Fibroblast of the conjunctiva (primary cell): ENCODE results near the gene CMTM8.

Experiments
- DNase-seq: peaks from one replicate; pipeline ENCODE4 v3.0.0-alpha.2; 2010; ENCODE audit warnings: low read depth

The CMTM8 gene

GRCh38 chr3:32307591-32307990 is 69.1 kb downstream of the CMTM8 start:
- DNase-seq, result no peak

GRCh38 chr3:32308378-32308777 is 69.9 kb downstream of the CMTM8 start:
- no peak for DNase-seq

DNA sequence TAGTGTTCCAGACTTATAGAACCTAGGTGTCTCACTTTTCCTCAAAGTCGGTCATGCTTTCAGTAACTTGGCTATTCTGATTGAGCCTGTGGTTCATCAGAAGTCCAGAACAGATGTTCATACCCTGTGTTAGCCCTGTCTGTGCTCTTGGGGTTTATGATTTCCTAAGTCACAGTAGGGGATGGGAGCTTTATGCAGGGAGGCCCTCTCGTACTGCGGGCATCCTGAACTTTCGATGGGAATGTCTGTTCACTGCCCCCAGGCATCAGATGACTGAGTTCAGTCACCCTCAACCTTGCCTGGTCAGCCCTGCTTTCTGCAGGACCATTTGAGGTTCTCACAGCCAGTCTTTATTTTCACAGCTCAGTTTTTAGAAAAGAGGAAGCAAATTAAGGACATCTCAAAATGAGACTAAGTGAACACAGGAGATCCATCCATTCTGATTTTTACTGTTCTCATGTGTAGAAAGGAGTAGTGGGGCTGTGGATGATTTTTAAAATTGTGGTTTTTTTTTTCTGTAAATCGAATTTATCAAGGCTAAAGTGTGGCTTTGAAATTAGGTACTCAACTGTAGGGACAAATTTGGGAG is 71.3 kb downstream of the CMTM8 start:
- no peak for DNase-seq

- no peak for DNase-seq
Observed at GRCh38 chr3:32310336-32310735, 71.9 kb downstream of the CMTM8 start.

- no peak for DNase-seq
Observed at GRCh38 chr3:32310918-32311839, 72.7 kb downstream of the CMTM8 start.

DNA sequence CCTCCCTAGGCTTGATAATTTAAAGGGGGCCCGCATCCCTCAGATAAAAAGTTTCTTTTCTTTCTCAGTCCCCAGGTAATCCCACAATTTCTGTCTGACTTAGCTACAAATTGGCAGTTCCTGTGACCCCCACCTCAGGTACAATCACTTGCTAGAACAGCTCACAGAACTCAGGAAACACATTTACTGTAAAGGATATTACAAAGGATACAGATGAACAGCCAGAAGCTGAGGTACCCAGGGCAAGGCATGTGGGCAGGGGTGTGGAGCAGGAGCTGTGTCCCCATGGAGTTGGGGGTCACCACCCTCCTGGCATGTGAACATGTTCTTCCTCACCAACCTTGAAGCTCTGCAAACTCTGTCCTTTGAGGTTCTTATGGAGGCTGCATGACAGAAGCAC is 73.8 kb downstream of the CMTM8 start:
- no peak for DNase-seq

- DNase-seq, result no peak
Observed at GRCh38 chr3:32313169-32313568, 74.7 kb downstream of the CMTM8 start.

GRCh38 chr3:32313723-32314473 is 75.4 kb downstream of the CMTM8 start:
- no peak for DNase-seq

DNA sequence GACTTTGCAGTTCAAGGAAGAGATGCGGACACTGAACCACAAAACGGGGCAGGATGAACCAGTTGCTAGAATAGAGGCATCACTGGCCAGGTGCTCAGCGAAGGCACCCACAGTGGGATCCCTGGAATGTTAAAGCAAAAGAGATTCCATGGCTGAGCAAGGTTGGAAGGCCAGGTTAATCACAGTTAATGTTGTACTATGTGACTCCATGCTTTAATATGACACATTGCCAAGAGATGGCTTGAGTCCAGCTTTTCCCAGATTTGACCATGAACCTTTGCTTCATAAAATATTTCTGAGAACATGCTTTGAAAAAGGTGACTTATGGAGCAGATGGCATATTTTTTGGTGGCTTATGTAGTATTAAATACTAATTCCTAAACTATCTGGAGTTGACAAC is 77.0 kb downstream of the CMTM8 start:
- no peak for DNase-seq

- no peak for DNase-seq
Observed at GRCh38 chr3:32316319-32316718, 77.8 kb downstream of the CMTM8 start.

DNA sequence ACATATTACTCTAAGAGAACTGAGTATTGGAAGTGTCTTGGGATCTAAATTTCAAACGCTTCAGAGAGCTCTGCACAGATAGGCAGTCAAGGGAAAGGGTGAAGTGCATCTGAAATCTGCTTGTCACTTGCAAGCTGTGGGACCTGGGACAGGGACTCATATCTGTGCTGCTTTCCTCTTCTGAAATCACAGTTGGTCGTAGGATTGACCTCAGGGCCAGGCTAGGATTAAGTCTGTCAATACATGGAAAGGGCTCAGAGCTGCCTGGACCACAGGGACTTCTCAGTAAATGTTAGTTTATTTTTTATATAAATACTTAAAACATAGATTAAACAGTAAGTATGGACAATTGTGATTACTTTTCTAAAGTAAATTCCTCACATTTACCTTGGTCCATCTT is 78.5 kb downstream of the CMTM8 start:
- no peak for DNase-seq

- DNase-seq, result no peak
Observed at GRCh38 chr3:32319607-32320006, 81.1 kb downstream of the CMTM8 start.

DNA sequence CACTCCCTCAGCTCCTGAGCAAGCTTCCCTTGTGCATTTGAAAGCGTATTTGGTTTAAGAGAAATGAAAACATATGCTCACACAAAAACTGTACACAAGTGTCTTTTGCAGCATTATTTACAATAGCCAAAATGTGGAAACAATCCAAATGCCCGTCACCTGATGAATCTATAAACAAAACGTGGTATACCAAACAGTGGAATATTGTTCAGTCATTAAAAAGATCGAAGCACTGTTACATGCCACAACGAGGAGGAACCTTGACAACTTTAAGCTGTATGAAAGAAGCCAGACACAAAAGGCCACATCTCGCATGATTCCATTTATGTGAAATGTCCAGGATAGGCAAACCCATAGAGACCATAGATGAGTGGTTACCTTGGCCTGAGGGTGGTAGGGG is 81.6 kb downstream of the CMTM8 start:
- DNase-seq, result no peak

GRCh38 chr3:32321095-32321790 is 82.8 kb downstream of the CMTM8 start:
- DNase-seq, result no peak

- no peak for DNase-seq
Observed at GRCh38 chr3:32322311-32322710, 83.8 kb downstream of the CMTM8 start.

DNA sequence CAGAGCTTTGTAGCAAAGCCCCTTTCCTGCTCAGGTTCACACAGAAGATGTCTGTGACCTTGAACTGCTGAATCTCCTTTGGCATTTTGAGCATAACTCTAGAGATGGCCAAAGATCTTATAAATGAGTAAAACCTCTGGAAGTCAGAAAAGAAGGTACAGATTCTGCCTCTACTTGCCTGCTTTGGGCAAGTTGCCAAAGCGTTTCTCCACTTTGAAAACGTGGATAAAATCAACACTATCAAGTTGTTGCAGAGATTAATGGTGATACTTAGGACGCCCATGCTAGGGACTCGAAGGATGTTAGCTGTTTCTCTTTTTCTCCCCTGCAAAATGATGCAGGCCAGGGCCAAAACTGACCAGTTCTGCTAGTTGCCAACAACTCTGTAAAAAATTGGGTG is 85.1 kb downstream of the CMTM8 start:
- no peak for DNase-seq

DNA sequence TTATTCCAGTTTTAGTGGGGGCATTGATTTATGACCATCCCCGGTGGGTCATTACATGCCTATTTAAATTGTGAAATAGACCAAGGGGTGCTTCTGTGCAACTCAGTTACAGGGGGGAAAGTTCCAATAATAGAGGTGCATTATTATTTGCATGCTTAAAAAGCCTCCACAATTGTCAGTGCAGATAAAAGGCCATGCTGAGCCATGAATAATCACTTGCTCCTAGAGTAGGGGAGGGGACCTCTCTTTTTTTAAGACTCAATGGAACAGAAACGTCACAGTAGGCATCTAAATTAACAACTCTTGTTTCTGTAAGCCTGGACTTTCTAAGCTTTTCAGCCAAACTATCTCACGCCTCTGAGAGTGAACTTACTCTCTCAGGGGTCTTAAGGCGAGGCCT is 86.7 kb downstream of the CMTM8 start:
- no peak for DNase-seq

GRCh38 chr3:32325927-32326326 is 87.4 kb downstream of the CMTM8 start:
- DNase-seq, result no peak

DNA sequence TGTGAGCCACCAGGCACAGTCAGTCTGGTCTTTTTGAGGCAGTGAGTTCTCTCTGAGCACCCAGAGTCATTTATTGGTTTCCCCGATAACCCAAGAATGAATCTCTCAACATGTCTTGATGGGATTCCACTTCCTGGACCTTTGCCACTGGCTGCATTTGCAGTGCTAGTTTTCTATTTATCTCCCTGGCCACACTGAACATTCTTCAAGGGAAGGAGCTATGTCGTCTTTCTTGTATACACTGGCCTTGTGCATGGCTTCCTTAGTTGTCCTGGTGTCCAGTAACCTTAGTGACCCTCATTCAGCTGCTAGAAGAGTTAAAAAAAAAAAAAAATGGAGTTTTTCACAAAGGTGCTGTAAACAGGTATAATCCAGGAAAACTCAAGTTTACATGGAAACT is 88.3 kb downstream of the CMTM8 start:
- no peak for DNase-seq

DNA sequence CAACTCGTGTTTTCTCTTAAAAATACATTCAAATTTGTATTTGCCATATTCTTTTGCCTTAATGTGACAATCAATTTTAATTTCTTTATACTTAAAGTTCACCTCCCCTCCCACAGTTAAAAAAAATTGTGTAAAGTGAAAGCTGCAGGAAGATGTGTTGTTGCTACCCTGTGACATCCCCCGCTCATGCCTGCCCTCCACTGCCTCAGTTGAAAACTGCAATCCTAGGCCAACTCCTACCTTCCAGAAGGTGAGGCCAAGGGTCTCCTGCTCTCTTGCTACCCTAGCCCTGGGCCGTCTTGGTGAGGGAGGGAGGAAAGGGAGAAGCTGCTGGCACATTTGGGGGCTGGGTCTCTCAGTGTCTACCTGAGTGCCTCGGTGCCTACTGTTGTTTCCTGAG is 96.2 kb downstream of the CMTM8 start:
- DNase-seq, result no peak

DNA sequence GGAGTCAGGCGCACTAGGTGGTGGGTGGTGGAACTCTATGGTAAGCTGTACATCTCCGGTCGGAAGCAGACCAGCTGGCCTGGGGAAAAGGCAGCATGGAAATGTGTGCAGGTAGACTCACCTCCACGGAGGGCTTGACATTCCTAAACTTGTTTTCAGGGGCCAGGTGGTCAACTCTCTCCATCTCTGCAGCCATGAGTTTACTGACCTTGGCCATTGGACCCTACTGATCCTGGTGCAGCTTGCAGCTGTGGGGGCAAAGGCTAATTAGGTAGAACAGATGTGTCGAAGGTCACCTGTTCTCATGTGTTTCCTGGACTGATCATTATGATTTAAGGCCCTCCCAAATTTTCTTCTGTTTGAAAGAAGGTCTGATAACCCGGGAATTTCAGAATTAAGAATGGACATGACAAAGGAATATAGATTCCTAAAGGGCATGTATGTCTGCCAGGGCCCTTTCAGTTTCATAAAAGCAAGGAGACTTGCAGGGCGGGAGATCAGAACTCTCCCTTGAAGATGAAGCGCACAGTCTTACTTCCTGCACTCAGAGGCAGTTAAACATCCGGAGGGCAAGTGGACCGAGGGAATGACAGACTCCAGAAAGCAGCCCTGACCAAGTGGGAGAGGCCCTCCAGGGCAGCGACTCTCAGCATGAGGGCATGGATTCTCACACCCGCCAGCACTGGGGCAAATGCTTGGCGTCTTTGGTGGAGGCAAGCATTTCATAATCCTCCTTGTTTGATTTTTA is 97.1 kb downstream of the CMTM8 start:
- no peak for DNase-seq

DNA sequence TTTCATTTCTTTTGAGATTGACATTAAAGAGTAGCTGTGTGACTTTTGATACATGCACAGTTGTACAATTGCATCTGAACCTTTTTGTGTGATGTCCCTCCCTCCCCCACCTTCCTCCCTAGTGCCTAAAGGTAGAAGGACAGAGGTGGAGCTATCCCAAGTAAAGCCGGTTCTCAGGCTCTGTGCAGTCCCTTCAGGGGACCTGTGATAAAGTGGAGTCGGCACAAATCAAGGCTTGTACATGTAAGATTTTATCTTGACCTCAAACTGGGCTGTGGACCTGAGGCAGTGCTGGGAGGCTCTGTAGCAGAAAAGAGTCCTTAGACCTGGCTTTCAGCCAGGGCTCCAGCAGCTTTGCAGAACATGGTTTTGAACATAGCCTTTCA is 97.6 kb downstream of the CMTM8 start:
- no peak for DNase-seq
